Fibroblast of lung (primary cell): ENCODE data around the gene FGF14.

Source experiments
- CTCF ChIP-seq, 2 donors: IDR thresholded peaks in 1 of 2; conservative IDR thresholded peaks in 1 of 2; 1 replicate in 1 of 2; 2 replicates in 1 of 2; pipeline ENCODE4 v1.5.1; 2011 to 2012; ENCODE audit warnings: low read length in 2 of 2, control low read depth in 1 of 2, inconsistent platforms in 1 of 2, low read depth in 1 of 2, mild to moderate bottlenecking in 1 of 2
- EZH2 ChIP-seq: IDR thresholded peaks from 2 replicates; pipeline ENCODE4 v1.5.1; 2012; ENCODE audit warnings: low read length, control low read depth, mild to moderate bottlenecking; ENCODE audit errors: missing control alignments

DNA sequence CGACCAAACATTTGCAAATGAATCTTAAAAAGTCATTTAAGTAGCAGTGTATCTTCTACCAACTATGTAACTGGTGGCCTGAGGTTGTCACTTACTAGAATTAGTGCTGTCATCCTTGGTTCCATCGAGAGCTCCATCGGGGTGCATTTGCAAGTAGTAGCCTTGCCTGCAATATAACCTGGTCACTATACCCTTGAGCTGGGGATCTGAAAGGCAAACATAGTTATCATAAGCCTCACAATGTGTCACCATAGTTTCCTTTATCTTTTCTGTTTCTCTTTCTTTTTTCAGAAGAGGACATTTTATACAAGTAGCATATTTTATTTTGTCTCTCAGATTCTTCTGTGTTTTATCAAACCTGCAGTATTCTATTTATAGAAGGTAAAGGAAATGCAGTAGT, 526.8 kb downstream of the FGF14 start:
- TF ChIP-seq EZH2 = no peak
- TF ChIP-seq CTCF (conservative IDR thresholded peaks at IDR 0.05 in 1 of 2, IDR thresholded peaks at IDR 0.05 in 1 of 2; ENCODE audit: low read depth in 1 of 2, low read length in 2 of 2) = no peak
